ENCODE results near the gene DYNLT5.
A peak's percentile ranks its signal among the peaks of the same experiment; 100 is the strongest.
"Not testable (repeated sequence)": the region's sequence is repeated elsewhere in the genome, so short reads cannot be mapped to it uniquely, and the experiment has no call there.

The DYNLT5 gene, protein sequence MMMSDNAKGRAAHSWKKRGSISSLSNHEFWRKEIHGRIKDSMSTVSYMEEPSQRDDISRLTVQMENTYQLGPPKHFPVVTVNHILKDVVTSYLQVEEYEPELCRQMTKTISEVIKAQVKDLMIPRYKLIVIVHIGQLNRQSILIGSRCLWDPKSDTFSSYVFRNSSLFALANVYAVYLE

GRCh38 chr1:66752000-66752592 is at the start of gene DYNLT5:
DYNLT5 (plus strand) TSS chr1:66752459; CDS start chr1:66754659, 2,200 bp downstream.
- DNase-seq = no peak

DNA sequence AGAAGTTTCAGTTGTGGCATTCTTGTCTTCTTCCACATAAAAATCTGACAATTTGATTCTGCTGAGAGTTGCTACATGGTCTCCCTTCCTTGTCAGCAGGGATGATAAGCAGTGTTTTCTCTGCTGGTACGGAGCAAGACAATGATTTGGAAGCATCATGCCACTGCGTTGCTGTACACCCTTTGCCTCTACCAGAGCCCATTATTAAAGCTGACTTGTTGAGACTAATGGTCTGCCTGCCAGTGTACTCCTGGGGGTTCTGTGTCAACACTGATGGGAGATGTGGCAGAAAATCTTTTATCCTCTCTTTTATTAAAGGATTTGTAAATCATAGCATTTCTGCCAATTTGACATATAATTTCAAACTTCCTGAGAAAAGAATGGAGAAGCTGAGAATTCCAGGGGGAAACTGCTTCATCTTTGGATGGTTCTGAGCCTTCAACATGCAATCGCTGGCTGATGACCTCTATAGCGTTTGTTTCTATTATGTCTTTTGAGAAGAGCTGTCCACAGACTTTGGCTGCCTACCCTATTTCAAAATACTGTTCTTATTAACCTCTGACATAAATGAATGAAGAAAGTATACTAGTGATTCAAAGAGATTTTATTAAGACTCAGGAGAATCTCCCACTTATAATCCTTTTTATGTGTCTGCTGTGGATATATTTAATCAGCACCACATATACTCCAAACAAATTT is 47.9 kb upstream of the DYNLT5 start:
- DNase-seq = no peak

GRCh38 chr1:66705110-66705509 is 47.1 kb upstream of the DYNLT5 start:
- no peak for DNase-seq

DNA sequence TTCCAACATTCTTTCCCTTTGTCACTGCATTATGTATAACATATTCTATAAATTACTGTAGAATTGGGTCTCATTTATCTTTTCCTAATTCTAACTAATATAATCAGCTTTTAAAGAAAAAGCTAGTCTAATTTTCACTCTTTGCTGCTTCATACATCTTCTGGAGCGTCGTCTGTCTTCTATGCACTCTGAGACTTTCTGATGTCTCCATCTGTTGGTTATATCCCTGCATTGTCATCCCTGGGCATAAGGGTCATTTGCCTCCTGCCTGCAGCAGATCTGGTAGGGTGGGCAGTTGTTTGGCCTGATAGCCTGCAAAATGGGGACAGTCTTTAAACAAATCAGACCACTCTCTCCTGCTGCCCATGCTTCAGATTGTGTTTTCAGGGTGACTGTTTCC is 40.8 kb upstream of the DYNLT5 start:
- no peak for DNase-seq

DNA sequence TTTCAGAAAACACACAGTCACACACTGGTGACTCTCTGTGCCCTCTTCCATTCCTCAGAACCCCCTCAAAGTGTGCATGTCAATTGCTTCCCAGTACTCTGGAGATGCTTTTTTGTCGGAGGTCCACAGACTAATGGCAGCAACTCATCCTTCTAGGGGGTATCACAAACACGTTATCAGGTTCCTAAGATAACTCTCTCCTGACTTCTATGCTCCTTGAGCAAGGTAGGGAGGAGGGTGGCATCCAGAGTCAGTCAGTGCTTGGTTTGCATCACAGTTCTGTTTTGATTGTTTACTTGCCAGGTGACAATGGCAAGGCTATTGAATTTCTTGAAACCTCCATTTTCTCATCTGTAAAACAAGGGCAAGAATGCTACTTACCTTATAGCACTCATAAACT is 39.4 kb upstream of the DYNLT5 start:
- DNase-seq = no peak

GRCh38 chr1:66723985-66724384 is 28.3 kb upstream of the DYNLT5 start:
- DNase-seq = no peak

- DNase-seq = peak; percentile 17
Measured at GRCh38 chr1:66725885-66726665, 26.2 kb upstream of the DYNLT5 start.

- no peak for DNase-seq
Measured at GRCh38 chr1:66728021-66728420, 24.2 kb upstream of the DYNLT5 start.

DNA sequence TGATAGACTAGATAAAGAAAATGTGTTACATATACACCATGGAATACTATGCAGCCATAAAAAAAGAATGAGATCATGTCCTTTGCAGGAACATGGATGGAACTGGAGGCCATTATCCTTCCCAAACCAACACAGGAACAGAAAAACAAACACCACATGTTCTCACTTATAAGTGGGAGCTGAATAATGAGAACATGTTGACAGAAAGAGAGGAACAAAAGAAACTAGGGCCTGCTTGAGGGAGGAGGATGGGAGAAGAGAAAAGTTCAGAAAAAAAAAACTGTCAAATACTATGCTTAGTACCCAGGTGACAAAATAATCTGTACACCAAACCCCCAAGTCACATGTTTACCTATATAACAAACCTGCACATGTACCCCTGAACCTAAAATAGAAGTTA is 23.5 kb upstream of the DYNLT5 start:
- DNase-seq = not testable (repeated sequence)

GRCh38 chr1:66729119-66729518 is 23.1 kb upstream of the DYNLT5 start:
- DNase-seq = no peak

GRCh38 chr1:66729523-66729922 is 22.7 kb upstream of the DYNLT5 start:
- no peak for DNase-seq

DNA sequence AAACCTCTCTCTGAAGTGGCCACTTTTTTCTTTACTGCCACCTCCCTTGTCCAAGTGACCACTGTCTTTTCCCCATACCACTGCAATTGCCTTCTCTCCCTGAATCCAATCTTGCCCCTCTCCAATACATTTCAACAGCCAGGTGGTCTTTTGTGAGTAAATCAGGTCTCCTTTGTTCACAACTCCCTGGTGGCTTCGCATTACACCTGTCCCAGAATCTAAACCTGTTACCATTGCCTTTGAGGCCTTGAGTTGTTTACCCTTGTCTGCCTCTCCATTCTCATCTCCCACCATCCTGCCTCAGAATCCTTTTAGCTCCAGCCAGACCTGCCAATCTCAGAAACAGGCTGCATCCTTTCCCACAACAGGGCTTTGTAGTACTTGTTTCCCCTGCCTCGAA is 21.8 kb upstream of the DYNLT5 start:
- DNase-seq = no peak

GRCh38 chr1:66731170-66731865 is 20.9 kb upstream of the DYNLT5 start:
- no peak for DNase-seq

- DNase-seq = no peak
Measured at GRCh38 chr1:66732407-66733166, 19.7 kb upstream of the DYNLT5 start.

- no peak for DNase-seq
Measured at GRCh38 chr1:66733348-66734017, 18.8 kb upstream of the DYNLT5 start.

DNA sequence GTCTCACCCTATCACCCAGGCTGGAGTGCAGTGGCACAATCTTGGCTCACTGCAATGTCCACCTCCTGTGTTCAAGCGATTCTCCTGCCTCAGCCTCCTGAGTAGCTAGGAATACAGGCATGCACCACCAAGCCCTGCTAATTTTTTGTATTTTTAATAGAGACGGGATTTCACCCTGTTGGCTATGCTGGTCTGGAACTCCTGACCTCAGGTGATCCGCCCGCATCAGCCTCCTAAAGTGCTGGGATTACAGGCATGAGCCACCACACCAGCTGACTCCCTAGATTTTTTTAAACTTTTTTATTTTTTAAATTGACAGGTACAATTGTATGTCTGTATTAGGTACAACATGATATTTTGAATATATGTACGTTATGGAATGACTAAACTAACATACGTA is 17.7 kb upstream of the DYNLT5 start:
- not testable (repeated sequence) for DNase-seq

- no peak for DNase-seq
Measured at GRCh38 chr1:66737836-66738235, 14.4 kb upstream of the DYNLT5 start.

DNA sequence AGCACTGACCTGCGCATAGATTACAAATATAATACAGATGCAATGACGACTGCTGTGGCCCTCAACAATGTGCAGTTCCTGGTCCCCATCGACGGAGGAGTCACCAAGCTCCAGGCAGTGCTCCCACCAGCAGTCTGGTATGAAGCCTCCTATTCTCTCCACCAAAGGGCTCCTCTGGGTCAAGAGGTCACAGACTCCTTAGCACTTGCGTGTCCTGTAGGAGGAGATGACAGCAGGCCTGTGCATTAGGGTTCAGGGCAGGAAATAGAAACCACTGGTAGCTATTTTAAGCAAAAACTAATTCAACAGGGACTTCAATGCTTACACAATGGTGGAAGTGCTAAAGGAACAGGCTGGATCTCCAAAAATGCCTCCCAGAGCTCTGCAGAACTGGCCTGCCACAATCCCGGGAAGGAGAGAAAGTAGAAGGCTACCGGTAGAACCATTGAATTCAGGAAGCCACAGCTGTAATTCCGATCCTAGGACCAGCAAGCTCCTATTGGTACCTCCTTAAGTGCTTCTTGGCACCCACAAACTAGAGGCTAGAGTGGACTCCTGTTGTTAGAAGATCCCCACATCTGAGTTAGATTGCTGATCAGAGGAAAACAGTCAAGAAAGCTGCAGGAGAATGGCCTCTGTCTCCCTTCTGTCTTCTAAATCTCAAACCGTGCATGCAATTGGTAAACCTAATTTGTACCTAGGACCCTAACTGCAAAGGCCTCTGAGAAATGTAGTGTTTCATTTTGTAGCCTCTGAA is 12.7 kb upstream of the DYNLT5 start:
- no peak for DNase-seq

GRCh38 chr1:66745451-66745850 is 6.8 kb upstream of the DYNLT5 start:
- no peak for DNase-seq

DNA sequence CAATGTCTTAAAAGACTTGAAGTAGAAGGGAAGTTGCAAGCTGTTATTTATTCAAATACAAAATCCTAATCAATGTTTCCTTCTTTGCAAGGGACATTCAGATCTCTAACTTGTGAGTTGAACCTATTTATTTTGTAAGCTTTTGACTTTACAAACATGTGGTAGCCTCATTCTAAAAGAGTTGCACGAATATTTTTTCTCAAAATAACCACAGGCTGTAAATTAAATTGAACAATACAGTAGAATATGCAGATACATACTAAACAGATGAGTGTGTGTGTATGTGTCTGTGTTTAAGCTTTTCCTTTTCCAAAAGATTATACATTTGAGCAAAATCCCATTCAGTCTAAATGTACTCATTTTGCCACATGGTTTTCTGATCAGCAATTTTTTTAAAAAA is 4.8 kb upstream of the DYNLT5 start:
- no peak for DNase-seq

DNA sequence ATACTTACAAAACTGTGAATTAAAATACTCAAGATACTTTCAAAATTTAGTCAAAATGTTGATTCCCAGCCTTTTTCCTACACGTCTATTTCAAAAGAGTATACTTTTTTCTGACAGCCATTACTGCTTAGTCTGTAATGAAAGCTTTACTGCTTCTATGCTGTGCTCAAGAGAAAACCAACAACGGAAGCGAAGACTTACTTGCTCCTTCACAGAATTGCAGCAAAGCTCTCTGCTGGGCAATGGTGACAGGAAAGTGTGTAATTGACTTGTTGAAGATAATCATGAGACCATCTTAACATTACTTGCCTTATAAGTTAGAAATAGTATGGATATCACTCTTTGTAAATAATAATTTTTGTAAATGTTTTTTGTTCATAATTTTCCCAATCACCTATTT is 1.7 kb upstream of the DYNLT5 start:
- DNase-seq = no peak

Data from GOT3 (cell line).